Endometrial microvascular endothelial cells (primary cell): Measurements from ENCODE around the gene HPCAL1. TPM values are rescaled to one million over a fixed set of nuclear protein-coding genes. Genes with fewer than 3 reads are reported as not detected.
"Not testable (repeated sequence)": the region's sequence is repeated elsewhere in the genome, so short reads cannot be mapped to it uniquely, and the experiment has no call there.

ENCODE experiments used
- in situ Hi-C: cut with HindIII; loops from 2 replicates; pipeline ENCODE4 v1.10.0; 2017; ENCODE audit warnings: low sequenced_read_pairs, low pct_unique_long_range_greater_than_20kb; ENCODE audit errors: inconsistent ontology term
- total RNA-seq: library from RNA; depleted of rRNA; stranded (reverse); fragments of >200 nt; gene quantifications from one replicate; pipeline ENCODE4 v1.2.3, GENCODE V29; 2015; ENCODE audit errors: inconsistent ontology term

HPCAL1 gene
- total RNA-seq, 1 donor from 2014 or later: 183 TPM

GRCh38 chr2:10451819-10452218 lies 149.1 kb downstream of the HPCAL1 start:
- in situ Hi-C loops: no loop called here

GRCh38 chr2:10452312-10452711 lies 149.6 kb downstream of the HPCAL1 start:
- in situ Hi-C loops: no loop called here

- in situ Hi-C loops: no loop called here
Measured at GRCh38 chr2:10452956-10453904, 150.5 kb downstream of the HPCAL1 start.

GRCh38 chr2:10453905-10454298 lies 151.2 kb downstream of the HPCAL1 start:
- in situ Hi-C loops: no loop called here

GRCh38 chr2:10454505-10454904 lies 151.8 kb downstream of the HPCAL1 start:
- in situ Hi-C loops: no loop called here

GRCh38 chr2:10457195-10457594 lies 154.5 kb downstream of the HPCAL1 start:
- in situ Hi-C loops: not testable (repeated sequence)

- in situ Hi-C loops: no loop called here
Measured at GRCh38 chr2:10457846-10458598, 155.3 kb downstream of the HPCAL1 start.

GRCh38 chr2:10460366-10460796 lies 157.7 kb downstream of the HPCAL1 start:
- in situ Hi-C loops: no loop called here

GRCh38 chr2:10462178-10463083 lies 159.7 kb downstream of the HPCAL1 start:
- in situ Hi-C loops: no loop called here

- in situ Hi-C loops: no loop called here
Measured at GRCh38 chr2:10465910-10466309, 163.2 kb downstream of the HPCAL1 start.

GRCh38 chr2:10466801-10467200 lies 164.1 kb downstream of the HPCAL1 start:
- in situ Hi-C loops: no loop called here

- in situ Hi-C loops: no loop called here
Measured at GRCh38 chr2:10467401-10467800, 164.7 kb downstream of the HPCAL1 start.

- in situ Hi-C loops: no loop called here
Measured at GRCh38 chr2:10469301-10469700, 166.6 kb downstream of the HPCAL1 start.

GRCh38 chr2:10469955-10470608 lies 167.4 kb downstream of the HPCAL1 start:
- in situ Hi-C loops: no loop called here

GRCh38 chr2:10471046-10471571 lies 168.4 kb downstream of the HPCAL1 start:
- in situ Hi-C loops: no loop called here

- in situ Hi-C loops: no loop called here
Measured at GRCh38 chr2:10471955-10472354, 169.3 kb downstream of the HPCAL1 start.

GRCh38 chr2:10473121-10473756 lies 170.5 kb downstream of the HPCAL1 start:
- in situ Hi-C loops: no loop called here

- in situ Hi-C loops: no loop called here
Measured at GRCh38 chr2:10475221-10475722, 172.6 kb downstream of the HPCAL1 start.
